ENCODE data around the gene INPP4A.

DNA sequence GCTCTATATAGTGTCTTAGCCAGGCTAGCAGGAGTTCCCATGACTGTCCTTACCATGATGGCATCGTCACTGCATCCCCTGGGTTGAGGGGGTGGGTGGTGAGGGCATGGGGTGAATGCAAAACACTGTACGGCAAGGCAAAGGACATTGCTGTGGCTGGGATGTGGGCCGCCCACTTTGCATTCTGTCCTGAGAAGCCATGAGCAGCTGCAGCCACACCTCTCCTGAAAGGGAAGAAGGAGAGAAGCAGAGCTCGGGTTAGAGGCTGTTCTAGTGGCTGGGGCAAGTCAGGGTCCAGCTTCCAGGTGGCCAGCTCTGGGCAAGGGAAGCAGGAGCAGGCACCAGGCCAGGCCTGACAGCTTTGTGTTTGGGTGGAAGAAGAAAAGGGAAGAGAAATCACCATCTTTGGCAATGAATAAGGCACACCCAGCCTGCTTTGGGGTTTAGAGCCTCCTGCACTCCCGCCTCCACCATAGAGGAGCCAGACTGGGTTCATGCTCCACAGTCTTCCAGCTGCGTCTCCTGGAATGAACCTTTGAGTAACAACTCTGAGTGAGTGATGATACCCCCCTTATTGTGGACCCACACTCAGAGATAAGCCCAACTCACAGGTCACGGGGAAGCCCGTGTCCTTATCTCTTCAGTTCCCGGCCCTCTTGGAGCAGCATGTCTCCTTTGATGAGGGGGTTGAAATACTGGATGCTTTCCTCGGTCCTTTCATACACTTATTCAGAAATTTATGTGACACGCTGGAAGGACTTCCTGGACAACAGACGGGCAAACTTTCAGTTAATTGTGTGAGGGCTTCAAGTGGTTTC lies 63.4 kb downstream of the INPP4A start:
- no peak for TF ChIP-seq TCFL5 (CRISPR knock-in tag; conservative IDR thresholded peaks at IDR 0.05)
- peak; percentile 42 for TF ChIP-seq TBP (optimal IDR thresholded peaks at IDR 0.05; ENCODE audit: low read depth, low read length)
- TF ChIP-seq, protein P1, sequence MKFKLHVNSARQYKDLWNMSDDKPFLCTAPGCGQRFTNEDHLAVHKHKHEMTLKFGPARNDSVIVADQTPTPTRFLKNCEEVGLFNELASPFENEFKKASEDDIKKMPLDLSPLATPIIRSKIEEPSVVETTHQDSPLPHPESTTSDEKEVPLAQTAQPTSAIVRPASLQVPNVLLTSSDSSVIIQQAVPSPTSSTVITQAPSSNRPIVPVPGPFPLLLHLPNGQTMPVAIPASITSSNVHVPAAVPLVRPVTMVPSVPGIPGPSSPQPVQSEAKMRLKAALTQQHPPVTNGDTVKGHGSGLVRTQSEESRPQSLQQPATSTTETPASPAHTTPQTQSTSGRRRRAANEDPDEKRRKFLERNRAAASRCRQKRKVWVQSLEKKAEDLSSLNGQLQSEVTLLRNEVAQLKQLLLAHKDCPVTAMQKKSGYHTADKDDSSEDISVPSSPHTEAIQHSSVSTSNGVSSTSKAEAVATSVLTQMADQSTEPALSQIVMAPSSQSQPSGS (CRISPR knock-in tag; IDR thresholded peaks at IDR 0.05), result no peak
- peak; percentile 80 for TF ChIP-seq SMARCE1 (IDR thresholded peaks at IDR 0.05)
- TF ChIP-seq NFIC (IDR thresholded peaks at IDR 0.05), result peak; percentile 76
- TF ChIP-seq, protein P2, sequence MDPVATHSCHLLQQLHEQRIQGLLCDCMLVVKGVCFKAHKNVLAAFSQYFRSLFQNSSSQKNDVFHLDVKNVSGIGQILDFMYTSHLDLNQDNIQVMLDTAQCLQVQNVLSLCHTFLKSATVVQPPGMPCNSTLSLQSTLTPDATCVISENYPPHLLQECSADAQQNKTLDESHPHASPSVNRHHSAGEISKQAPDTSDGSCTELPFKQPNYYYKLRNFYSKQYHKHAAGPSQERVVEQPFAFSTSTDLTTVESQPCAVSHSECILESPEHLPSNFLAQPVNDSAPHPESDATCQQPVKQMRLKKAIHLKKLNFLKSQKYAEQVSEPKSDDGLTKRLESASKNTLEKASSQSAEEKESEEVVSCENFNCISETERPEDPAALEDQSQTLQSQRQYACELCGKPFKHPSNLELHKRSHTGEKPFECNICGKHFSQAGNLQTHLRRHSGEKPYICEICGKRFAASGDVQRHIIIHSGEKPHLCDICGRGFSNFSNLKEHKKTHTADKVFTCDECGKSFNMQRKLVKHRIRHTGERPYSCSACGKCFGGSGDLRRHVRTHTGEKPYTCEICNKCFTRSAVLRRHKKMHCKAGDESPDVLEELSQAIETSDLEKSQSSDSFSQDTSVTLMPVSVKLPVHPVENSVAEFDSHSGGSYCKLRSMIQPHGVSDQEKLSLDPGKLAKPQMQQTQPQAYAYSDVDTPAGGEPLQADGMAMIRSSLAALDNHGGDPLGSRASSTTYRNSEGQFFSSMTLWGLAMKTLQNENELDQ (CRISPR knock-in tag; IDR thresholded peaks at IDR 0.05; ENCODE audit: borderline replicate concordance), result no peak
- TF ChIP-seq POU5F1 (IDR thresholded peaks at IDR 0.05; ENCODE audit: borderline replicate concordance, low read depth, low read length, partially characterized antibody), result no peak
- TF ChIP-seq CHCHD3 (CRISPR knock-in tag; IDR thresholded peaks at IDR 0.05), result no peak
